Coronary artery (tissue), 2 donors: ENCODE data around the gene CDH11.

ENCODE experiments used
- DNase-seq: peaks from one replicate; pipeline ENCODE4 v3.0.0-alpha.2; 2017; ENCODE audit warnings: low spot score
- H3K27ac ChIP-seq, 2 donors: fragments of 200-600 bp; sonication (generic); one replicate each; pipeline ENCODE4 v1.5.1; 2016 to 2019
- H3K4me3 ChIP-seq: fragments of 200-600 bp; sonication (generic); 2 replicates; pipeline ENCODE4 v1.5.1; 2016; ENCODE audit warnings: mild to moderate bottlenecking, moderate library complexity
- TF ChIP-seq, protein P1 (sequence below): fragments of 200-600 bp; sonication (generic); IDR thresholded peaks from one replicate; pipeline ENCODE4 v1.5.1; 2019; ENCODE audit warnings: antibody characterized with exemption

Gene CDH11

DNA sequence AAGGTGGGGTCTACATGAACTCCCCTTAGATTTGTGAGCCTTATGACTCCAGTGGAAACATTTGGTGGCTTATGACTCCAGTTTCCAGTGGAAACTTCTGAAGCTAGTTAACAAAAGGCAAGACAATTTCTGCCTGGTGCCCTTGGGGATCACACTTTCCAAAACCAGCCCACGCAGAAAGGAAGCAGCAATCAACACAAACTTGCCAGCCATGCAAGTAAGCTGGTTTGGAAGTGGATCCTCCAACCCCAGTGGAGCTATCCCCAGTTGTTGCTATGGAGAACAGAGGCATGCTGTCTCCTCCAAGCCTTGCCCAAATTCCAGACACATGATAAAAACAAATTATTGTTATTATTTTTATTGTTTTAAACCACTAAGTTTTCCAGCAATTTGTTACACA lies 130.9 kb downstream of the CDH11 start:
- no peak overlapping the region for H3K4me3 ChIP-seq
- TF ChIP-seq, protein P1, sequence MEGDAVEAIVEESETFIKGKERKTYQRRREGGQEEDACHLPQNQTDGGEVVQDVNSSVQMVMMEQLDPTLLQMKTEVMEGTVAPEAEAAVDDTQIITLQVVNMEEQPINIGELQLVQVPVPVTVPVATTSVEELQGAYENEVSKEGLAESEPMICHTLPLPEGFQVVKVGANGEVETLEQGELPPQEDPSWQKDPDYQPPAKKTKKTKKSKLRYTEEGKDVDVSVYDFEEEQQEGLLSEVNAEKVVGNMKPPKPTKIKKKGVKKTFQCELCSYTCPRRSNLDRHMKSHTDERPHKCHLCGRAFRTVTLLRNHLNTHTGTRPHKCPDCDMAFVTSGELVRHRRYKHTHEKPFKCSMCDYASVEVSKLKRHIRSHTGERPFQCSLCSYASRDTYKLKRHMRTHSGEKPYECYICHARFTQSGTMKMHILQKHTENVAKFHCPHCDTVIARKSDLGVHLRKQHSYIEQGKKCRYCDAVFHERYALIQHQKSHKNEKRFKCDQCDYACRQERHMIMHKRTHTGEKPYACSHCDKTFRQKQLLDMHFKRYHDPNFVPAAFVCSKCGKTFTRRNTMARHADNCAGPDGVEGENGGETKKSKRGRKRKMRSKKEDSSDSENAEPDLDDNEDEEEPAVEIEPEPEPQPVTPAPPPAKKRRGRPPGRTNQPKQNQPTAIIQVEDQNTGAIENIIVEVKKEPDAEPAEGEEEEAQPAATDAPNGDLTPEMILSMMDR, result no peak
- no peak for DNase-seq
- H3K27ac ChIP-seq, result no peak overlapping the region

DNA sequence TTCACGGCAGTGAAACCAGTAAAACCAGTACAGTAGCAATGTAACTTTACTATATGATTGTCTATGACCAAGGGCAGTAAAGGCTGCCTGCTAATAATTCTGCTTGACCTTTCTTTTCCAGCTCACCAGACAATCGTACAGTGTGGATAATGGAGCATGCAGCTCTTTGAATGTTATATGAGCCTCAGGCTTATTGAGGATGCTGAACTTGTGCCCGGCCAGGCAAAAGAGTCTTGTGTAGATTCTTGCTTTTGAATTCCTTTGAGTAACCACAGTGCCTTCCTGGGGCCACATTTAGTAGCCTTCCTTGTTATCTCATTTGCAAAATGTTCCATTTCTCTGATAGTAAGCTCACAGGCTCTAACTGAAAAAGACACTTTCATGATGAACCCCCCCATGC lies 131.8 kb downstream of the CDH11 start:
- Histone ChIP-seq H3K27ac (no peak overlapping the region), H3K4me3 (no peak overlapping the region)
- DNase-seq, result no peak
- TF ChIP-seq, protein P1, result no peak

DNA sequence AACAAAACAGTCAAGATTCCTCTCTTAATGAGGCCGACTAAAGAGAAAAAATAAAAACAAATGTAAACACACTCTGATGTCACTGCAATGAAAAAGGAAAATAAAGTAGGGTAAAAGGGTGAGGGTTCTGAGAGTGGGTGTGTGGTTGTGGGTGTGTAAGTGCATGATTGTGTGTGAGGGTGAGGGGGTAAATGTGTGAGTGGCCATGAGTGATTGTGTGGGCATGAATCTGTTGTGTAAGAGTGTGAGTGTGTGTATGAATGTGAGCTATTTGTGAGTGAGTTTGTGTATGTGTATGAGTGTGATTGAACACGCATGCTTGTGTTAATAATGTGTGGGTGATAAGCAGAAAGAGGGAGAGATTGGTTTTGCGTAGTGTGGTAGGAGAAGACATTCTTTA lies 132.8 kb downstream of the CDH11 start:
- TF ChIP-seq, protein P1, result no peak
- no peak for DNase-seq
- no peak overlapping the region for H3K4me3 ChIP-seq
- H3K27ac ChIP-seq, result no peak overlapping the region

DNA sequence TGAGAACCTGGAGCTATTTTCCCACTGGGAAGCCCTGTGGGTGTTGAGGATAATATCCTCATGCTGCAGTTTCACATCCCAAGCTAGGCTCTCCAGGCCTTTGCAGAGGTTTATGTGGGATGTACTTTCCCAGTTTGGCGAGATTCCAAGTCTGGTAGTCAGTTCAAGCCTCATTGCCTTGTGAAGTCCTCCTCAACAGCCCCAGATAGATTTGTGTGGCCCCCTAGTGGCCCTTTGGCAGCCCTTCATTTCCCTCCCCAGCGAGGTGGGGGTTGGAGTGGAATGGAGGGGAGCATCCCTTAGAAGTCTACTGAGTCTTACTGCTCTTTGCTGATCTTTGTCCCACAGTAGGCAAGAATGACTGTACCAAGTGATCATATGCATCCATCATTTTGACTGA lies 137.9 kb downstream of the CDH11 start:
- no peak overlapping the region for H3K4me3 ChIP-seq
- TF ChIP-seq, protein P1, result no peak
- H3K27ac ChIP-seq, result peak overlapping the region; percentile 9 to 10
- DNase-seq, result no peak

DNA sequence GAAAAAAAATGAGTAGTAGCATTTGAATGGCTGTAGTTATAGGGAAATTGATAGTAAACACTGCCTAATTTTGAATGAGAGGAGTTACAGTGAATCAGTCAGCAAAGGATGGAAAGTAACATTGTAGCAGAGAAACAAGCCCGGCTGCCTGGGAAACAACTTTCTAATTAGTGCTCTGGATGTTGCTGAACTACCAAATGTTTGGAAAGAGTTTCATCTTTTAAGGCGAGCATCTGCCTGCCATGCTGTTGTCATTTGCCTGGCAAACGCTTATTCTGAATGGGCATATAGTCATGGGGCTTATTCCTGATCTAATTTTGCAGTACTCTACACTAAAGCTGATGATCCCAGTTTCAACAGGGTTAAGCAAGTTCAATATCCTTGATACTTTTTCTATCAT lies 138.6 kb downstream of the CDH11 start:
- TF ChIP-seq, protein P1, result no peak
- no peak for DNase-seq
- H3K4me3 ChIP-seq, result no peak overlapping the region
- H3K27ac ChIP-seq, result no peak overlapping the region

DNA sequence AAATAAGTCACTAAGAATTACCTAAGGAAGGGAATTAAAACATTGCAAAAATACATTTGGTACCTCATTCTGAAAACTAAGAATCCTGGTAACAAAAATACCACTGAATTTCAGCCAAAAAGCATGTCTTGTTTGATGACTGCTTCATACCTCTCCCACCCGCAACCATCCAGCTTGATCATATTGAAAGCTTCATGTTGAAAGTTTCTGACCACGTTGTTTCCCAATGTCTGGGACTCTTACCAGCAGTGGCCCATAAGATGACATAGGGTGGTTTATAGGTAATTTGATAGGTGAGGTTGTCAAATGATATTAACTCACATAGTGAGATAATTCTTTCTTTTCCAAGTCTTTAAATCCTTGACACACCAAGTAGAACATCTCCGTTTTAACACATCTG lies 139.3 kb downstream of the CDH11 start:
- Histone ChIP-seq H3K4me3 (no peak overlapping the region), H3K27ac (no peak overlapping the region)
- DNase-seq, result no peak
- TF ChIP-seq, protein P1, result no peak

DNA sequence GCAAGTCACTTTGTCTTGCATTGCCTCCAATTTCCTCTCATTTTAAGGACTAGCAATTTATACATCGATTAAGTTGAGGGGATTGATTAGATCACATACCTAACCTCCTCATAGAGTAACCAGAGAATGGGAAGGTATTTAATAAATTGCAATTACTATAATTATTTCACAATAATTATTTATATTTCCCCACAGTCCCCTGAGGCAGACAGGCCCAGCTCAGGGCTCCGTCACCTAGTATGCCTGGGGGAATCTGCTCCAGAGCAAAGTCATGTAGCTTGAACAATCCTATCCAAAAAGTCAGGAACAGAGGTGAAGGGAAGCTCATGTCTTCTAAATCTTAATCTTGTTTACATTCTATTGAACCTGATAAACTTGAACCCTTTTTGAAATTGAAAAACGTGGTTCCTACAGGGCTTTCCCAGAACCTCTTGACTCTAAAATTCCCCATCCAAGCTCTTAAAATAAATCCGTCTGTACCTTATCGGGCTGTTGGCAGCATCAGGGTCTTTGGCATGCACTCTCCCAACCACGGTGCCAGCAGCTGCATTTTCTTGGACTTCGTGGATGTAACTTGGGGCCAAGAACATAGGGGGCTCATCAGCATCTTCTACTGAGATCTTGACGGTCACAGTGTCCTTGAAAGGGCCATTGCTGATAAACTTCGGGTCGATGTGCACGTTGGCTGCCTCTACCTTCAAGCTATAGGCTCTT lies 140.1 kb downstream of the CDH11 start:
- no peak for DNase-seq
- Histone ChIP-seq H3K4me3 (no peak overlapping the region), H3K27ac (peak overlapping the region; percentile 28 to 45)
- TF ChIP-seq, protein P1, result no peak
